Measurements from ENCODE around the gene A2M. TPM values are rescaled to one million over a fixed set of nuclear protein-coding genes. Genes with fewer than 3 reads are reported as not detected.

A2M gene
- total RNA-seq, 1 experiment from 2014 or later, result 1.9 TPM

- TF ChIP-seq KAT7 (CRISPR knock-in tag; IDR thresholded peaks at IDR 0.05; ENCODE audit: borderline replicate concordance) (no peak), CREB1 (CRISPR knock-in tag; IDR thresholded peaks at IDR 0.05) (no peak), ZNF416 (CRISPR knock-in tag; IDR thresholded peaks at IDR 0.05) (no peak), TEAD1 (CRISPR knock-in tag; IDR thresholded peaks at IDR 0.05) (no peak), TP53 (CRISPR knock-in tag; IDR thresholded peaks at IDR 0.05) (no peak), ZNF263 (CRISPR knock-in tag; IDR thresholded peaks at IDR 0.05; ENCODE audit: low read depth) (no peak), ARID4B (CRISPR knock-in tag; IDR thresholded peaks at IDR 0.05; ENCODE audit: borderline replicate concordance) (no peak), CDX4 (CRISPR knock-in tag; IDR thresholded peaks at IDR 0.05; ENCODE audit: borderline replicate concordance) (no peak)
- ChIA-PET CTCF (interaction anchor here (0.5 kb wide), 1 partner anchor 317 kb away, joined by 5 read pairs; no protein-coding TSS in a partner anchor), POLR2A (no interaction called here)
- H3K4me3 Mint-ChIP-seq, result no peak overlapping the region
- H3K4me1 Mint-ChIP-seq, result peaks cover 7% of the 10 kb centered on the region
- H3K27me3 Mint-ChIP-seq (ENCODE audit: low read depth), result no peaks in the 10 kb centered on the region
- ATAC-seq (no peak), DNase-seq (ENCODE audit: low spot score) (no peak)
- H3K9me3 Mint-ChIP-seq, result peaks cover 9% of the 10 kb centered on the region; the same call in 1 of the 2 replicates
- no peak overlapping the region for H3K27ac Mint-ChIP-seq
- H3K36me3 Mint-ChIP-seq, result no peaks in the 10 kb centered on the region
Measured at GRCh38 chr12:9027161-9028059, 88.3 kb downstream of the A2M start.

- Mint-ChIP-seq H3K36me3 (no peaks in the 10 kb centered on the region), H3K4me3 (no peak overlapping the region), H3K9me3 (peaks cover 12% of the 10 kb centered on the region), H3K27ac (no peak overlapping the region), H3K4me1 (no peaks in the 10 kb centered on the region), H3K27me3 (ENCODE audit: low read depth) (no peaks in the 10 kb centered on the region)
- no peak for TF ChIP-seq ATF6 (CRISPR knock-in tag; IDR thresholded peaks at IDR 0.05)
- no peak for TF ChIP-seq ETV6 (CRISPR knock-in tag; IDR thresholded peaks at IDR 0.05)
- no peak for TF ChIP-seq NR3C1 (CRISPR knock-in tag; conservative IDR thresholded peaks at IDR 0.05; ENCODE audit: low read depth)
- TF ChIP-seq PRDM15 (CRISPR knock-in tag; IDR thresholded peaks at IDR 0.05), result no peak
- no peak for TF ChIP-seq CTCF (IDR thresholded peaks at IDR 0.05)
- no peak for TF ChIP-seq NFYB (CRISPR knock-in tag; conservative IDR thresholded peaks at IDR 0.05; ENCODE audit: low read depth)
- no peak for TF ChIP-seq ERG (CRISPR knock-in tag; IDR thresholded peaks at IDR 0.05)
- no peak for TF ChIP-seq ZNF671 (CRISPR knock-in tag; IDR thresholded peaks at IDR 0.05)
- TF ChIP-seq SMAD3 (CRISPR knock-in tag; IDR thresholded peaks at IDR 0.05; ENCODE audit: borderline replicate concordance), result no peak
- ATAC-seq, result no peak
- CTCF ChIA-PET, result no interaction called here
- POLR2A ChIA-PET, result no interaction called here
- no peak for DNase-seq (ENCODE audit: low spot score)
Measured at GRCh38 chr12:9024512-9024911, 91.2 kb downstream of the A2M start.

Data from WTC11 (cell line).